Measurements from ENCODE around the gene KLHL22. TPM values are rescaled to one million over a fixed set of nuclear protein-coding genes. Genes with fewer than 3 reads are reported as not detected.
"Not testable (repeated sequence)": the region's sequence is repeated elsewhere in the genome, so short reads cannot be mapped to it uniquely, and the experiment has no call there.

KLHL22 gene
- total RNA-seq, 1 experiment from 2014 or later: 13.7 TPM

- DNase-seq (ENCODE audit: low spot score): peak; percentile 26
Measured at GRCh38 chr22:20422271-20423007, 73.2 kb downstream of the KLHL22 start.

GRCh38 chr22:20421507-20421874, 74.1 kb downstream of the KLHL22 start:
- no peak for DNase-seq (ENCODE audit: low spot score)

GRCh38 chr22:20420157-20420842, 75.3 kb downstream of the KLHL22 start:
- no peak for DNase-seq (ENCODE audit: low spot score)

GRCh38 chr22:20419664-20419951, 76.0 kb downstream of the KLHL22 start:
- no peak for DNase-seq (ENCODE audit: low spot score)

- DNase-seq (ENCODE audit: low spot score): peak; percentile 34
Measured at GRCh38 chr22:20418211-20418788, 77.3 kb downstream of the KLHL22 start.

GRCh38 chr22:20415699-20416098, 79.9 kb downstream of the KLHL22 start:
- DNase-seq (ENCODE audit: low spot score): not testable (repeated sequence)

- DNase-seq (ENCODE audit: low spot score): not testable (repeated sequence)
Measured at GRCh38 chr22:20415241-20415640, 80.4 kb downstream of the KLHL22 start.

GRCh38 chr22:20414450-20414849, 81.1 kb downstream of the KLHL22 start:
- DNase-seq (ENCODE audit: low spot score): no peak

- DNase-seq (ENCODE audit: low spot score): no peak
Measured at GRCh38 chr22:20414059-20414440, 81.5 kb downstream of the KLHL22 start.

- no peak for DNase-seq (ENCODE audit: low spot score)
Measured at GRCh38 chr22:20413217-20414058, 82.2 kb downstream of the KLHL22 start.

GRCh38 chr22:20412474-20413216, 83.0 kb downstream of the KLHL22 start:
- no peak for DNase-seq (ENCODE audit: low spot score)

GRCh38 chr22:20409385-20409784, 86.2 kb downstream of the KLHL22 start:
- DNase-seq (ENCODE audit: low spot score): not testable (repeated sequence)

- DNase-seq (ENCODE audit: low spot score): no peak
Measured at GRCh38 chr22:20408891-20409290, 86.7 kb downstream of the KLHL22 start.

- no peak for DNase-seq (ENCODE audit: low spot score)
Measured at GRCh38 chr22:20407829-20408228, 87.8 kb downstream of the KLHL22 start.

GRCh38 chr22:20406686-20407408, 88.7 kb downstream of the KLHL22 start:
- DNase-seq (ENCODE audit: low spot score): no peak

GRCh38 chr22:20405931-20406685, 89.5 kb downstream of the KLHL22 start:
- DNase-seq (ENCODE audit: low spot score): no peak

GRCh38 chr22:20405291-20405930, 90.2 kb downstream of the KLHL22 start:
- DNase-seq (ENCODE audit: low spot score): no peak

- no peak for DNase-seq (ENCODE audit: low spot score)
Measured at GRCh38 chr22:20404881-20405280, 90.7 kb downstream of the KLHL22 start.

GRCh38 chr22:20403779-20404140, 91.8 kb downstream of the KLHL22 start:
- DNase-seq (ENCODE audit: low spot score): no peak
